ENCODE measurements around the gene DNHD1. TPM values are rescaled to one million over a fixed set of nuclear protein-coding genes. Genes with fewer than 3 reads are reported as not detected.
A peak's percentile ranks its signal among the peaks of the same experiment; 100 is the strongest.

Gene DNHD1
- total RNA-seq, 1 donor from 2014 or later, result 7.0 TPM

- no peak for DNase-seq (ENCODE audit: low spot score, unreplicated experiment)
- no peaks in the 10 kb centered on the region for H3K27me3 Mint-ChIP-seq
- H3K27ac Mint-ChIP-seq, result peak overlapping the region; percentile 50
These were observed 121.3 kb downstream of the DNHD1 start for GRCh38 chr11:6618117-6619003.

GRCh38 chr11:6619004-6619745 lies 122.1 kb downstream of the DNHD1 start, which contains the start of gene TPP1:
Gene TPP1, minus strand, starts transcription at chr11:6619422. Its CDS starts 22 bp downstream, at chr11:6619400.
- Mint-ChIP-seq H3K27ac (peak within 1 kb of the TSS; percentile 50), H3K9me3 (ENCODE audit: low read depth) (no peaks in the 10 kb centered on the region), H3K4me3 (ENCODE audit: low read depth) (no peak within 1 kb of the TSS), H3K36me3 (ENCODE audit: insufficient read depth) (peaks cover 3% of the 10 kb centered on the region), H3K4me1 (ENCODE audit: low read depth) (peaks cover 1% of the 10 kb centered on the region), H3K27me3 (no peaks in the 10 kb centered on the region)
- DNase-seq (ENCODE audit: low spot score, unreplicated experiment), result peak; percentile 79
- no peak for TF ChIP-seq CTCF (IDR thresholded peaks at IDR 0.05; ENCODE audit: unreplicated experiment)

More at GRCh38 chr11:6618117-6619003, 121.3 kb downstream of the DNHD1 start:
- no peak for TF ChIP-seq CTCF (IDR thresholded peaks at IDR 0.05; ENCODE audit: unreplicated experiment)
- H3K4me3 Mint-ChIP-seq (ENCODE audit: low read depth), result no peak overlapping the region
- H3K4me1 Mint-ChIP-seq (ENCODE audit: low read depth), result peaks cover 1% of the 10 kb centered on the region
- no peaks in the 10 kb centered on the region for H3K9me3 Mint-ChIP-seq (ENCODE audit: low read depth)
- H3K36me3 Mint-ChIP-seq (ENCODE audit: insufficient read depth), result peaks cover 2% of the 10 kb centered on the region

- no peaks in the 10 kb centered on the region for H3K9me3 Mint-ChIP-seq (ENCODE audit: low read depth)
- no peak for DNase-seq (ENCODE audit: low spot score, unreplicated experiment)
- TF ChIP-seq CTCF (IDR thresholded peaks at IDR 0.05; ENCODE audit: unreplicated experiment), result no peak
- peaks cover 7% of the 10 kb centered on the region for H3K36me3 Mint-ChIP-seq (ENCODE audit: insufficient read depth)
- H3K27ac Mint-ChIP-seq, result no peak overlapping the region
- H3K27me3 Mint-ChIP-seq, result no peaks in the 10 kb centered on the region
- no peak overlapping the region for H3K4me3 Mint-ChIP-seq (ENCODE audit: low read depth)
- peaks cover 1% of the 10 kb centered on the region for H3K4me1 Mint-ChIP-seq (ENCODE audit: low read depth)
These were observed 123.6 kb downstream of the DNHD1 start for GRCh38 chr11:6620636-6621035.

Other genes starting within 250 kb of the DNHD1 start
- gene CCKBR, start 237.4 kb upstream of the DNHD1 start, total RNA-seq, result 7.4 and 7.5 TPM in 2 replicates
- gene CAVIN3, start 176.8 kb upstream of the DNHD1 start, total RNA-seq, result 6.7 and 7.1 TPM in 2 replicates
- gene SMPD1, start 106.8 kb upstream of the DNHD1 start, total RNA-seq, result 25.5 and 27.8 TPM in 2 replicates
- gene APBB1, start 78.2 kb upstream of the DNHD1 start, total RNA-seq, result 64.2 and 71.4 TPM in 2 replicates
- gene HPX, start 56.3 kb upstream of the DNHD1 start, total RNA-seq, result 2.5 and 6.1 TPM in 2 replicates
- gene TRIM3, start 23.3 kb upstream of the DNHD1 start, total RNA-seq, result 18.5 and 22.6 TPM in 2 replicates
- 77.0 and 78.1 TPM in 2 replicates for gene ARFIP2, start 15.9 kb upstream of the DNHD1 start, total RNA-seq
- 34.2 and 37.5 TPM in 2 replicates for gene TIMM10B, start 15.8 kb upstream of the DNHD1 start, total RNA-seq
- gene RRP8, start 106.3 kb downstream of the DNHD1 start, total RNA-seq, result 18.8 and 21.7 TPM in 2 replicates
- 127 and 133 TPM in 2 replicates for gene ILK, start 106.5 kb downstream of the DNHD1 start, total RNA-seq
- gene TAF10, start 114.9 kb downstream of the DNHD1 start, total RNA-seq, result 148 and 160 TPM in 2 replicates
- 54.4 and 59.9 TPM in 2 replicates for gene TPP1, start 122.1 kb downstream of the DNHD1 start, total RNA-seq
- gene DCHS1, start 158.5 kb downstream of the DNHD1 start, total RNA-seq, result 54.7 and 61.4 TPM in 2 replicates
- gene MRPL17, start 186.1 kb downstream of the DNHD1 start, total RNA-seq, result 36.5 and 41.3 TPM in 2 replicates

All from progenitor cell of endocrine pancreas (in vitro differentiated cells).